Hair follicular keratinocyte (primary cell): Measurements from ENCODE around the gene NECTIN4. TPM values are rescaled to one million over a fixed set of nuclear protein-coding genes. Genes with fewer than 3 reads are reported as not detected.

Experiments used
- total RNA-seq: library from RNA; depleted of rRNA; stranded (reverse); fragments of >200 nt; gene quantifications from 2 replicates; pipeline ENCODE4 v1.2.3, GENCODE V29; 2015

NECTIN4 gene
- 0.23 and 2.9 TPM in 2 replicates for total RNA-seq

DNA sequence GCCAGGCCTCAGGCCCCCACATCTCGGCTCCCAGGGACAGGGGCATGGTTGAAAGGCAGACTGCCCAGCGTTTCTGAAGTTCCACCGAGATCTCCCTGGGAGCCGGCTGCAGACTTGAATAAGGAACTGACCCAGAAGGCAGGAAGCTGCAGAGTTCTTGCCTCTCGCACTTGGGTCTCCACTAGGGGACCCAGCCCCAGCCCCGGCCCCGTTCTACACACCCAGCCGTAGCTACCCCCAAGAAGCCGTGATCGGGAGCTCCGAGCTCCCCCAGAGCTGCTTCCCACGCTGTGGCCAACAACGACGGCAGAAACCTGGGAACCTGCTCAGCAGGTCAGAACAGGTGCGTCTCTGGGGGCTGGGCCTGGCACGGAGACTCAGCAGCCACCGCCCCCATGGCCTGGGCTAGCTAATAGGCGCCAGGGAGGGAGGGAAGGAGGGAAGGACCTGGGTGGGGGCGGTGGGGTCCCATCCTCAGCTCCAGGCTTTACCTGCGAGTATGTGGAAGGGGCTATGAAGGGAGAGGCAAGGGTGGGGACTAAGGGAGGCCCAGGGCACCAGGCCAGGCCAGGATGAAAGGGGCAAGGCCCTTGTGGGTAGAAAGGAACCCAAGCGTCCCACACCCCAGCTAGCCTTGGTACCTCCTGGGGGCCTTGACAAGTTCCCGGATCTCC lies at the start of gene NECTIN4:
Gene NECTIN4, minus strand, starts transcription at position 308 of the 674 bp plus-strand sequence. Its CDS starts 262 bp downstream, at position 46.

DNA sequence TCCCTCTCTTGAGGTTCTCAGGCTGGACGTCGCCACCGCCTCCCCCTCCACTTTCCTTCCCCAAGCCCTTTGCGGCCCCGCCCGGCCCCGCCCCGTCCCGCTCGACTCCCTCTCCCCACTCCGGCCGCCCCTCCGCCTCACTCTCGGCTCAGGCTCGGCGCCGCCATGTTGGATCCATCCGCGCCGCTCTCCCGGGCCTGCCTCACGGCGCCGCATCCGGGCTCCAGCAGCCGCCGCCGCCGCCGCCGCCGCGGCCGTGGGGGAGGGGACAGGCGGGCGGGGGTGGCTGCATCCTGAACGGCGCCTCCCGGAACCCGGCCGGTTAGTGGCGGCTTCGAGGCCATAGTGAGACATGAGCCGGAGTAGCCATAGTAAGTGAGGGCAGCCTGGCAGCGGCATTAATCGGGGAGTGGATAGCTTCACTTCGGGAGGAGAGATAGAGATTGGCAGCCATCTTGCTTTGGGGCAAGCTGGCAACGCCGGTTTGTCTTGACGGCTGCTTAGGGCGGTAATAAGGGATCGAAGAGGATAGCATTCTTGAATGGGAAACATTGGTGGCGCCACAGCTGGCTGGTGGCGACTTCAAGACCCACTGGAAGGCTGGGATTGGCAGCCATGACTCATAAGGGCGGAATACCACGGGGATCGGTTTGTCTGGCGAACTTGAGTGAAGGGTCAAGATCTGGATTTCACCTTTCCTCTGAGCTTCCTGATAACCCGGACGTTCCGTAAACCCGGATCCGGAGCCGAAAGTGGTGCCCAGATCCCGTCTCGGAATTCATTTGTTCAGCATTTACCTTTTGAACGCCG lies 43.3 kb upstream of the NECTIN4 start, which contains the start of gene DEDD:
Gene DEDD, minus strand, starts transcription at position 258 of the 810 bp plus-strand sequence. CDS start 8,205 bp downstream, outside the sequence.

DNA sequence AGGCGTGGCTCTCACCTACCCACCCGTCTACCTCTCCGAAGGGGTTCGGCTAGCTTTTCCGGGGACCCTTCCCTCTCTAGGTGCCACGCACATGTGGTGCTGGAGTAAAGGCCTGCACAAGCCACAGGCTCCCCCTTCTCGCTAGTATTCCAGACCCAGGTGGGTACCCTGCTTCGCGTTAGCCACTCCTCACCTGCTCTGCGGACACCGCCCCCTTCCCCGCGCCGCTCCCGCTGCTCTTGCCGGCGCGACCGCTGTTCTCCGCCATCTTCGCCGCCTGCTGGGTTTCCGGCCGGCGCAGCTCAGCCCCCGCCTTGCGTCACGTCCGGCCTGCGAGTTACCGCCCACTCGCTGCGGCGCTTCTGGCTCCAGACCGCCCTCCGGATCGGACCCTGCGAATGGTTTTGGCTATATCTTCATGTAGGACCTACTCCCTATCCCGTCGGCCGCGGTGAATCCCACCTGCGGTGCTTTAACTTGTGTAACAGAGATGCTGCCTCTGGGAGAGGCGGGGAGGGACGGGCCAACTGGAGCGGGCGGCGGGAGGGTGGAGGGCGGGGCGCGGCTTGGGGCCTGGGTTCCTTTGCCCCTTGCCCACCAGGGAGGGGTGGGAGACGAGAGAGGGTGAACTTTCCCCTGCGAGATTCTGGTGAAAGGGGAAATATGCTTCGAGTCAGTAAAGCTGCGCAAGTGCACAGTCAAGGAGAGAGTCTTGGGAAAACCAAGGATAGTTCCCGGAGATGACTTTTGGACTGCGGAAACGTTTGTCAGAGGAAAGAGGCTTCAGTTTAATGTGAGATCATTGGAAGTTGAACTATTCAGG lies 28.6 kb upstream of the NECTIN4 start, which contains the start of the genes NIT1 and PFDN2:
Gene NIT1, plus strand, starts transcription at position 347 of the 823 bp plus-strand sequence. Its CDS starts 72 bp downstream, at position 419.
Gene PFDN2, minus strand, starts transcription at position 279 of the 823 bp plus-strand sequence. Its CDS starts 11 bp downstream, at position 268.

DNA sequence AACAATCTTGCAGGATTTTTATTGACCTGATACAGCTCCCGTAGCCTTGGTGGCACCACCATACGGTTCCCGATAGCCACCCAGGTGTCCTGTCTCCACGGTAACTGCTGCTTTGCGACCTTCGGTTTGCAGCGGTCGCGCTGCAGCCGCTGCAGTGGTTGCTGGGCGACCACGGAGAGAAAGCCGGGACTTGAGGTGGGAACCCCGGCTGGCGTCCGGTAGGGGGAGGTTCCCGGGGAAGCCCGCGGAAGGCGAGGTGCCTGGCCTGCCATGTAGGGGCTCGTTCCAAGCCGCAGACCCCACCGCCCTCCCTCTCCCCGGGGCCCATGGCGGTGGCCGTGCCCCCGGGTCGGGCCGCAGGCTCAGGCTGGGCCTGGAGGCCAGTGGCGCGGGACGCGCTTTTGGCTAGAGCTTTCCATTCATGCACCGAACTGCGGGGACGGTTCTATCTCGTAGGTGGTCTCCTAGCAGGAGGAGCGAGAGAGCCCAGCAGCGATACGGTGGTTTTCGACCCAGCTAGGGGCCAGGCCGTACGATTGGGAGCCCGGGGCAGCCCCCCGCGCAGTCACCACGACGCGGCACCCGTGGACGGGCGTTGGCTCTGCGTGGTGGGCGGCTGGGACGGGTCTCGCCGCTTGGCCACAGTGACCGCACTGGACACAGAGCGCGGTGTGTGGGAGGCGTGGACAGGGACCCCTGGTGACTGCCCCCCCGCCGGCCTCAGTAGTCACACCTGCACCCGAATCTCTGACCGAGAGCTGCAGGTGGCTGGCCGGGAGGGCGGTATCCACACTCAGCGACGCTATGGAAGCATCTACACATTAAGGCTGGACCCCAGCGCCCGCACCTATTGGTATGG lies 9.1 kb upstream of the NECTIN4 start, which contains the start of gene KLHDC9:
Gene KLHDC9, plus strand, starts transcription at position 152 of the 859 bp plus-strand sequence. Its CDS starts 175 bp downstream, at position 327.

DNA sequence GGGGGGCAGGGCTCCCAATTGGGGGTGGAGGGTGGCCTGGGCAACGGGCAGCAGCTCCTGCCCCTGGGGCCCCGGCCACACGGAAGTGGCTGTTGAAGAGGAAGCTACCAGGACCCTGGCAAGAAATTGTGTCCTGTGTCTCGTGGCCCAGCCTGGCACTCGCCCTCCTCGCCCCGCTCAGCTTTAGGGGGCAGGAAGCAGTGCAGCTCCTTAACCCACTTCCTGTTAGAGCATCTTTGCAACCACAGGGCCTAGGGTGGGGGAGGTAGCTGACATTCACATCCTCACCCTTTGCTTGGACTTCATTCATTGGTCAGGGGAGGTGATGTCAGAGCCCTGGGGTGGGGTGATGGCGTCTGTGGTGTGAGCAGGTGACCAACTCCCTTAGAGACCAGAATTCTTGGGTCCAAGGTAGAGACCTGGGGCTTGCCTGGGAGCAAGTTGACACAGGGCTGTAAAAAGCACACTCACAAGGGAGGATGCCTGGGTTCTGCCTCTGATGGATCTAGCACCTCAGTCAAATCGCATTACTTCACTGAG lies 19.6 kb downstream of the NECTIN4 start, which contains the start of gene ARHGAP30:
Gene ARHGAP30, minus strand, starts transcription at position 161 of the 540 bp plus-strand sequence. CDS start 267 bp downstream, outside the sequence.

DNA sequence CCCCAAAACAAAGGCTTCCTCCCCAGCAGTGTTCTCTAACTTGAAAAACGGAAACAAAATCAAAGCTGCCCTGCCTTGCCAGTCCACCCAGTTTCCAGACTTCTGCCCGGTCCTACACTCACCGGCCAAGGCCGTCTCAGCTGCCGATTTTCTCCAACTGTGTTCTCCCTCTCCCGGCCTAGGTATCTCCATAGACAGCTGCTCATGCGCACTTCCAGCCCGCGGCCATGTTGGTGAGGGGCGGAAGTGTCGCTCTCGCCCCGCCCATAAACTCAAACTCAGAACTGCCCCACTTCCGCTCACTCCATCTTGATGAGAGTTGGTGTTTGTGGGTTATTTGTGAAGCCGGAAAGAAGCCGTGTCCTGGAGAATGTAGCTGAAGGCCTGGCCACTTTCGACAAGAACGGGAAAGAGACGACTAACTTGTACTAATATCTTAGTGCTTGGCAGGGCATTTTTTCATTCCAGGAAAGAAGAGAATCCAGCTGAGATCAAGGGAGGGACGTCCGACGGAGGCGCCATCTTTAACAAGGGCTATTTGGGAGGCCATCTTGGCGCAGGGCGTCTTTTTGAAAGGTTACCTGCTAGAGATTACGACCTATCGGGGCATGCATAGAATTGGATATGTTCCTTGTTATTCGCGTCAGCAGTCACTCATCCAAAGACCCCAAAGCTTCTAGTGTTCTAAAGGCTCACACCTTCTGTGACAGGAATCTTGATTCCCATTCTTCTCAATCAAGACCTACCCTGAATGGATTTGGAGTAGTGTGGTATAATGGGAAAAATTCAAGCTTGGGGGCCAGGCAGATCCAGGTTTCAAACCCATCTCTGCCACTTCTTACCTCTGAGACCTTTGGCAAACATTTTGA lies 43.4 kb downstream of the NECTIN4 start, which contains the start of gene USF1:
Gene USF1, minus strand, starts transcription at position 242 of the 869 bp plus-strand sequence. CDS start 2,702 bp downstream, outside the sequence.

DNA sequence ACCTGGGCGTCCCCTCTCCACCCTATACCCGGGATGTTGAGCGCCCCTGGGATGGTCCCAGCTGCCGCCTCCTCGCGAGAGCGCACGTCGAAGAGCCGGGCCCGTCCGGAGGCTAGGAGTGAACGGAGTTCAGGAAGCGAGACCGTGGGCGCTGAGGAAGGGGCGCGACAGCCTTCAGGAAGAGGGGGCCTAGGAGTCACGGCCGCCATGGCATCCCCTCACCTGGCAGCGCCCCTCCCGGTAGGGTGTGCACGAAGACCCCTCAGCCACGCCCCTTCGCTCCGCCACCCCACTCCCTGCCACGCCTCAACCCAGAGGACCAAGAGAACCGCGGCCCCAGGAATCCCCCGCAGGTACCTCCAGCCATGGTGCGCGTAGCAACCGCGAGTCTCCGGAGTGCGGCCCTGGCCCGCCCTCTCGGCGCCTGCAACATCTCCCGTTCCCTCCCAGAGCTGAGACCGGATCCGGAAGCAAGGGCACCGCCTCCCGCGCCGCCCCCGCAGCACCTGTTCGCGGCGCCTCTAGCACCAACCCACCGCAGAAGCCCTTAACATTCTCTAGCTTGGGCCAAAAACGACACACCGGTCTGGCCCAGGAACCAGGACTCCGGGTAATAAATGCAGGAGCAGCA lies 50.7 kb downstream of the NECTIN4 start, which contains the start of gene TSTD1:
Gene TSTD1, minus strand, starts transcription at position 442 of the 631 bp plus-strand sequence. Its CDS starts 75 bp downstream, at position 367.

Other genes starting within 250 kb of the NECTIN4 start
- not detected in 2 replicates for gene CD244, start 226.7 kb downstream of the NECTIN4 start, total RNA-seq
- not detected in 2 replicates for gene ITLN1, start 204.4 kb downstream of the NECTIN4 start, total RNA-seq
- gene ITLN2, start 134.7 kb downstream of the NECTIN4 start, total RNA-seq: not detected in 2 replicates
- 97.3 and 126 TPM in 2 replicates for gene F11R, start 68.4 kb downstream of the NECTIN4 start, total RNA-seq
- 123 and 299 TPM in 2 replicates for gene TSTD1, start 50.6 kb downstream of the NECTIN4 start, total RNA-seq
- gene USF1, start 43.6 kb downstream of the NECTIN4 start, total RNA-seq: 20.1 and 30.0 TPM in 2 replicates
- gene ARHGAP30, start 19.7 kb downstream of the NECTIN4 start, total RNA-seq: not detected in 2 replicates
- gene KLHDC9, start 8.8 kb upstream of the NECTIN4 start, total RNA-seq: 0.68 and 2.7 TPM in 2 replicates
- gene PFDN2, start 28.5 kb upstream of the NECTIN4 start, total RNA-seq: 71.9 and 125 TPM in 2 replicates
- gene NIT1, start 28.5 kb upstream of the NECTIN4 start, total RNA-seq: 39.4 and 42.0 TPM in 2 replicates
- 21.9 and 23.2 TPM in 2 replicates for gene DEDD, start 43.1 kb upstream of the NECTIN4 start, total RNA-seq
- 48.9 and 74.6 TPM in 2 replicates for gene UFC1, start 64.4 kb upstream of the NECTIN4 start, total RNA-seq
- 7.7 and 8.5 TPM in 2 replicates for gene USP21, start 69.9 kb upstream of the NECTIN4 start, total RNA-seq
- 8.4 and 18.0 TPM in 2 replicates for gene PPOX, start 76.9 kb upstream of the NECTIN4 start, total RNA-seq
- 36.7 TPM in 2 replicates for gene B4GALT3, start 87.9 kb upstream of the NECTIN4 start, total RNA-seq
- gene ADAMTS4, start 109.5 kb upstream of the NECTIN4 start, total RNA-seq: 0.08 and 1.5 TPM in 2 replicates
- gene NDUFS2, start 112.8 kb upstream of the NECTIN4 start, total RNA-seq: 120 and 122 TPM in 2 replicates
- 0.70 TPM in 1 of 2 replicates, not detected in the other for gene FCER1G, start 125.7 kb upstream of the NECTIN4 start, total RNA-seq
- gene APOA2, start 134.1 kb upstream of the NECTIN4 start, total RNA-seq: not detected in 2 replicates
- gene TOMM40L, start 136.5 kb upstream of the NECTIN4 start, total RNA-seq: 10.1 and 16.2 TPM in 2 replicates
- not detected in 2 replicates for gene NR1I3, start 148.6 kb upstream of the NECTIN4 start, total RNA-seq
- gene PCP4L1, start 169.2 kb upstream of the NECTIN4 start, total RNA-seq: not detected in 2 replicates
- gene MPZ, start 220.4 kb upstream of the NECTIN4 start, total RNA-seq: 0.61 and 0.86 TPM in 2 replicates
- 29.3 and 39.3 TPM in 2 replicates for gene SDHC, start 224.8 kb upstream of the NECTIN4 start, total RNA-seq